HG03060 (cell line): ENCODE data around the gene SKIL.

Experiments used
- ATAC-seq: cut with Tn5 transposase; IDR thresholded peaks from one replicate; pipeline ENCODE4 v1.9.1; 2021; ENCODE audit warnings: low read depth, moderate number of reproducible peaks; ENCODE audit not compliant: unreplicated experiment

Gene SKIL

DNA sequence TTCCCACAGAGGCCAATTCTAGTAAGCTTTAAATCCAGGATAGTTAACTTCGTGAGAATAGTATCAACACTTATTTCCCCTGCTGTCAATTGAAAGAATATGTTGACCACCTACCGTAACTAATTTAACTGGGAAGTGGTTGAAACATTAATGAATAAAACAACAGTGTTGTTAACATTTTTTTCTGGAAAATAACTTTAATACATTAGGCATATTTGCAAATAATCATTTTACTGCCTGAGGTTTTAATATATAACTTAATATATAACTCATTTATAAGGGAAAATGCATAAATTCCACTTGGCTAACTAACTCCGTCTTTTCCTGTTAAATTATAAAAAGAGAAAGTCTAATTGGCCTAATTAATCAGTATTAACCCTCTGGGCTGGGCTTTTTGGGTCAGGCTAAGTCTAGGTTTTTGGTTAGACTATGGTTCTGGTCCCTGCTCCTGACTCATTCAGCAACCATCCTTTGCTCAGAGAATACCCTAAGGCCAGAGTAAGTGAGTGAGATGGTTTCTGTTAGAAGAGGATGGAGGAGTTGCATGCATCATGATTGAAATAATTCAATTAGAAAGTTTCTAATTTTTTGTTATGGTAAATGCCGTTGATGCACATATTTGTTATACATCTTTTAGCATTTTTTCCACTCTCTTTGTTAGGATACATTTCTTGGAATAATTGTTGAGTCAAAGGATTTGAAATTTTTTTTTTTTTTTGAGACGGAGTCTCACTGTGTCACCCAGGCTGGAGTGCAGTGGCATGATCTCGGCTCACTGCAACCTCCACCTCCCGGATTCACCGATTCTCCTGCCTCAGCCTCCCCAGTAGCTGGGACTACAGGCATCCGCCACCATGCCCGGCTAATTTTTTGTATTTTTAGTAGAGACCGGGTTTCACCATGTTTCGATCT, 10.8 kb upstream of the SKIL start:
- ATAC-seq, result no peak

DNA sequence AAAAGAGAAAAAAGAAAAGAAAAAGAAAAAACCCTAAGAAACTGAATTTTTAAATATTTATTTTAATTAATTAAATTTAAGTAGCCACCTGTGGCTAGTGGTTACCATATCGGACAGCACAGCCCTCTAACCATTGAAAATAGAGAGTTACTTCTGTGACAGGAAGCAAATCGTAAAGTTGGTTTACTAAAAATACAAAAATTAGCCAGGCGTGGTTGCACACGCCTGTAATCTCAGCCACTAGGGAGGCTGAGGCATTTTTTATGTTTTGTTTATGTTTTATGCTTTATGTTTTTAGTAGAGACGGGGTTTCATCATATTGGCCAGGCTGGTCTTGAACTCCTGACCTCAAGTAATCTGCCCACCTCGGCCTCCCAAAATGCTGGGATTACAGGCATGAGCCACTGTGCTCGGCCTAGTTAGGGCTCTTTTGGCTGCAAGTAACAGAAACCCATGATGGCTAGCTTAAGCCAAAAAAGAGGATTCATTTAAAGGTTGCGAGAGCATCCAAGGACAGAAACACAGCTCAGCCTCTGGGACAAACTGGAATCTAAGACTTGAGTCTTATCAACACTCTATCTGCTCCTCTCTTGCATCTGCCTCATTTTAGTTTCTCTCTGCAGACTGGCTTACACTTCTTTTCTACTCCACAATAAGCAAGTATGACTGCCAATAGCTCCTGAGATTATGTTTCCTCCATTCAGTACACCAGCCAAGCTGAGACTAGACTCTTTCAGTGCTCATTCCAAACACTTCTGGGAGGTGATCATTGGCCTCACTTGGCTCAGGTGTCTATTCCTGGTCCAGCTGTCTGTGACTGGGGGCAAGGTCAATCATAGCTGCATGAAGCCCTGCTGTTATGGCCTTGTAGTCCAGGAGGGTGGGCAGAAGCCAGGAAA, 6.8 kb upstream of the SKIL start:
- no peak for ATAC-seq

DNA sequence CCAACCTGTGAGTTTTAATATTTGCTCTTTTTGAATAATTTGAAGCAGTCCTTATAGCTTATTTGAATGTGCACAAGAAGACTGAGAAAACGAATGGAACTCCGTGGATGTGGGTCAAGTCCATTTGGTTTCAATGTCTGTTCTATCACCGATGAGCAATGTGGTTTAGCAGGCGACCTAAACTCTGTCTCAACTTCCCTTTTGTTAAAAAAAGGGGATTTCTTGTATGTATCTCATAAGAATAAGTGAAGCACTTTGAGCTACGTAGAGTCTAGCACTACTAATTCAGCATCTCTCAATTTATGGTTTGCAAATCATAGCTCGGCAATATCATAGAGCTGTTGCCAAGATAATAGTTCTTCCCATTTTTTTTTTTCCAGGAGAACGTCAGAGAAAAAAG, 4.6 kb upstream of the SKIL start:
- ATAC-seq, result peak; percentile 32

DNA sequence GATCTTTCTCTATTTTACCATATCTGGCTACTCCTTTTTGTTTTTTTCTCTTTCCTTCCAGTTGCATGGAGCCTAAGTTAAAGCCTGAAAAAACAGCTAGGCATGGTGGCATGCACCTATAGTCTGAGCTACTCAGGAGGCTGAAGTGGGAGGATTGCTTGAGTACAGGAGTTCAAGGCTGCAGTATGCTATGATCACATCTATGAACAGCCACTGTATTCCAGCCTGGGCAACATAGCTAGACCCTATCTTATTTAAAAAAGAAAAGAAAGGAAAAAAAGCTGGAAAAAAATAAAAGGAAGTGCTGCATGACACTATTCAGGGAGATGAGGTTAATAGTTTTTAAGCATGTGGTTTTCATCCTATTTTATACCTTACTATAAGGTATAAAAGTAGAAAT, 4.0 kb upstream of the SKIL start:
- ATAC-seq, result no peak

DNA sequence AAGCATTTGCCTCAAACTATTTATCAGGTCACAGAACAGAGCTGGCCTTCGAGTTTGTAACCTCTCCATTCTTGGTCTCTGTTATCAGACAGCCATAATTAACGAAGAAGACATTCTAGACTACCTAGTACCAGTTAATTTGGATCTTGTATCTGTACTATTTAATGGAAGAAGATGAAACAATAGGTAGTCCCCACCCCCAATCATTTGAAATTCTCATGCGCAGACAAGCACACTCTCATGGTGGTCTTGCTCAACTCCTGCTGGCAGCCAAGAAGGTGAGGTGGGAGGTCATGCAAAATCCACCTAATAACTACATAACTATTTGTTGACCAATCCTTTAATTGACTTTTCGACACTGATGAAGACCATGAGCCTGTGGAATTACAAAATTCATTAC, 2.8 kb upstream of the SKIL start:
- ATAC-seq, result no peak

DNA sequence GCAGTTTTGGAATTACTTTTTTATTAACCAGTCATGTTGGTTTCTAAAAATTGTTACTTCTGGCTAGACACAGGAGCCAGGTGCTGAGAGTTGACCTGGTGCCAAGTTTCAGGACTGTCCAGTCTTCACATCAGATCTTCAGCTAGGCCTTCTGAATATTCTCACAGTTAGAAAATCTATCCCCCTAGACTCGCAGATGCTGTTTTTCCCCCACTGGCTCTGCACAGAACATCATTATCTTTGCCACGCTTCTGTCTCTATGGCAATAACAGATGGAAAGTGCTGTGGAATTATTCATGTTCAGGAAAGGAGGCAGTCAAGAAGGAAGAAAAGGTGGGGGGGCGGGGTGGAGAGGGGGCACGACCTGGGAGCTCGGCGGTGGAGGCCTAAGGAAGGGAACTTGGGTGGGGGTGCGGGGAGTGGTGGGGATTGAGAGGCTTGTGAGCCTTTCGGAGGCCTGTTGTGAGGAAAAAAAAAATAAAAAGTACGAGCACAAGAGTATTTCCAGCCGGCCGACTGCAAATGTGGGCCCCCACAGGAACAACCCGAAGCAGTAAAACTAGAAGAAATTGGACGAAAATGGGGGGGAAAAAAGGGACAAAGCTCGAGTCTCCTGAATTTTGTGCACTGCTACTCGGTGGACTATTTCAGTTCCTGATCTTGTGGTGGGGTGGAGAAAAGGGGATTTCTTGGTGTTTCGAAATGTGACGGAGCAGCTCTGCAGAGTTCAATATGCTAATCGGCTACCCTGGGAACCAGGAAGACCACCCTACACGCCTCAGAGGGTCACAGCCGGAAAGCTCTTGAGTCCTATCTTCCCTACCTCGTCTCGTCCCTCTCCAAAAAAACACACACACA, 1.5 kb upstream of the SKIL start:
- ATAC-seq, result peak; percentile 21

DNA sequence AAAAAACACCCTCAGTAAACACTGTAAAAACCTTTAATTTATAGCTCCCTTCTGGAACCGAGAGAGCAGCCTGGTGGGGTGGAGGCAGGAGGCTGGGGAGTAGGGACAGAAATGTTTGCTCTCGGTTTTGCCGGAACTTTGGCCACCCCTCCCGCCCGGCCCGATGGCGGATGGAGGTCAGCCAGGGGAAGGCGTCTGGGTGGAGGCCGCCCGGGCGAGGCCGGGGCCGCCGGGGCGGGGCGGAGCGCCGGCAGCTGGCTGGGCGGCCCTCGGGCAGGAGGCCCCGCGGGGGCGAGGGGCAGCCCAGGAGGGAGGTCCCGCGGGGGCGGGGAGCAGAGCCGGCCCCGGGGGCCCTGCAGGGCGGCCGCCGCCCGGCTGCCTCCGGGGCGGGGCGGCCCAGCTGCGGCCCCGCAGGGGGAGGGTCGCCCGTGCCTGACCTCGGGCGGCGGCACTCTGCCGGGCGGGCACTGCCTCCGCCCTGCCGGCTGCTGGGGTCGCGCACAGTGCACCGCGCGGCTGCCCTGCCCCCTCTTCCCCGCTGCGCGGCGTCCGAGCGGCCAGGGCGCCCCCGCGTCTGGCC, 829 bp upstream of the SKIL start:
- ATAC-seq, result peak; percentile 12

DNA sequence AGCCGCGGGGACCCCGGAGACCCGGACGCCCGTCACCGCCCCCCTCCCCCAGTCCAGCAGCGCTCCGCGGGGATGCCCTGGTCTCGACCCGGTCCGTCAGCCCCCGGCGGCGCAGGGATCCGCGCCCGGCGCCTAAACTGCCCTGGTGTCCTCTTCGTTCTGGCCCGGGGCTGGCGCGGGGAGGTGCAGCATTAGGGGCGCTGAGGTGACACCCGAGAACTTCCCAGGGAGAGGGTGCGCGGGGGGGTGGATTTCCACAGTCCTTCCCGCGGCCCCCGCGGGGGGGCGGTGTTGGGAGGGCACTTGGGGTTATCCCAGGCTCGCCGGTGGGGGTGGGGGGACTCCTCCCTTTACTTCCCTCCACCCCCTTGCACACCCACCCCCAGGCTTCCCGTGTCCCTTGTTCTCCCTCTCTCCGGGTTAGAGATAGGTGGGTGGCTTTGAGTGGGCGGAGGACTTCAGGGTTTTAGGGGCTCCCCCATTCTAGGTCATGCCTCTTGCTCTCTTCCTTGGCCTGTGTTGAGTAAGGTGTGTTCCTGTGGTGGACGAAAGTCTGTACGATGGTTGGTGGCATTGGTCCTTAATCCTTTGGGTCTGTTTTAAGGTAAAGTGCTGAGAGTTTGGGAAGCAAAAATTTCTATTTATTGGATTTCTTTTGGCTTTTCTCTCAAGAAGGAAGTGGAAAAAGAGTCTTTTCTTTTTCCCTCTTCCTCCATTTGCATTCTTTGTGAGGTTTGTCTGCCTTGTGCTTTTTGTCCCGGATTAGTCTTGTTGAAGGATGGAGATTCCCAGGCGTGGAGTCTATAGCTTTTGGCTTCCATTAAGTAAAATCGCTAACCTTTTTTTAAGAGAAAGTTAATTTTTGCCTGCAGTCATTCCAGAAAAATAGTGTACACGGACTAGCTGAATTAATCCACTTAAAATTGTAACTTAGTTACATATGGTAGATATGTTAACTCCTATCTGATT, 811 bp downstream of the SKIL start:
- no peak for ATAC-seq

DNA sequence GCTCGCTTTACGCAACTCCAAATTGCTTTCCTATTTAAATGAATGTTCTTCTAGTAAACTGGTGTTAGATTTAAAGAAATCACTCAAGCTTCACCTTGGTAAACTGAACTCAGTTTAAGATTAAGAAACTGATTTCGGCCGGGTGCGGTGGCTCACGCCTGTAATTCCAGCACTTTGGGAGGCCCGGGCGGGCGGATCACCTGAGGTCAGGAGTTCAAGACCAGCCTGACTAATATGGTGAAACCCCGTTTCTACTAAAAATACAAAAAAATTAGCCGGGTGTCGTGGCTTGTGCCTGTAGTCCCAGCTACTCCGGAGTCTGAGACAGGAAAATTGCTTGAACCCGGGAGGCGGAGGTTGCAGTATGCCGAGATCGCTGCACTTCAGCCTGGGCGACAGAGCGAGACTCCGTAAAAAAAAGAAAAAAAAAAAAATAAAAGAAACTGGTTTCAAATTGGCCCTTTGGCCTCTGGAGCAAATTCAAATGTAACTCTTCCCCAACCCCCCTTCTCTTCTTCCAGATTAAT, 1.7 kb downstream of the SKIL start:
- no peak for ATAC-seq

DNA sequence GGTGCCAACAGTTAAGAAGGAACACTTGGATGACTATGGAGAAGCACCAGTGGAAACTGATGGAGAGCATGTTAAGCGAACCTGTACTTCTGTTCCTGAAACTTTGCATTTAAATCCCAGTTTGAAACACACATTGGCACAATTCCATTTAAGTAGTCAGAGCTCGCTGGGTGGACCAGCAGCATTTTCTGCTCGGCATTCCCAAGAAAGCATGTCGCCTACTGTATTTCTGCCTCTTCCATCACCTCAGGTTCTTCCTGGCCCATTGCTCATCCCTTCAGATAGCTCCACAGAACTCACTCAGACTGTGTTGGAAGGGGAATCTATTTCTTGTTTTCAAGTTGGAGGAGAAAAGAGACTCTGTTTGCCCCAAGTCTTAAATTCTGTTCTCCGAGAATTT, 3.0 kb downstream of the SKIL start:
- ATAC-seq, result no peak

DNA sequence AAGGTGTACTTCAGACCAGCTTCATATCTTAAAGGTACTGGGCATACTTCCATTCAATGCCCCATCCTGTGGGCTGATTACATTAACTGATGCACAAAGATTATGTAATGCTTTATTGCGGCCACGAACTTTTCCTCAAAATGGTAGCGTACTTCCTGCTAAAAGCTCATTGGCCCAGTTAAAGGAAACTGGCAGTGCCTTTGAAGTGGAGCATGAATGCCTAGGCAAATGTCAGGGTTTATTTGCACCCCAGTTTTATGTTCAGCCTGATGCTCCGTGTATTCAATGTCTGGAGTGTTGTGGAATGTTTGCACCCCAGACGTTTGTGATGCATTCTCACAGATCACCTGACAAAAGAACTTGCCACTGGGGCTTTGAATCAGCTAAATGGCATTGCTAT, 3.4 kb downstream of the SKIL start:
- ATAC-seq, result no peak

DNA sequence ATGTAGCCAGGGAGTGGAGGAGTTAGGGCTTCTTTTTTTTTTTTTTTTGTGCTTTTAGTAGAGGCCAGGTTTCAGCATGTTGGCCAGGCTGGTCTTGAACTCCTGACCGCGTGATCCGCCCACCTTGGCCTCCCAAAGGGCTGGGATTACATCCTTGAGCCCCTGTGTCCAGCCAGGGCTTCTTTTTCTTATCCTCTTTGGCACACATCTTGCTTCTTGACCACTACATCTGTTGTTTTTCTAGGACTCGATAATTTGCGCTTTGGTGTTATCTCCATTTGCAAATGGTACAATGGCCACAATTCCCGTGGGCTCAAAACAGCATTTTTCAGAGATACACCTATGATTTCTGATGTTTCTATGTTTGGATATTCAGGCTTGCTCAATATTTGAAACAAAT, 4.2 kb downstream of the SKIL start:
- no peak for ATAC-seq

DNA sequence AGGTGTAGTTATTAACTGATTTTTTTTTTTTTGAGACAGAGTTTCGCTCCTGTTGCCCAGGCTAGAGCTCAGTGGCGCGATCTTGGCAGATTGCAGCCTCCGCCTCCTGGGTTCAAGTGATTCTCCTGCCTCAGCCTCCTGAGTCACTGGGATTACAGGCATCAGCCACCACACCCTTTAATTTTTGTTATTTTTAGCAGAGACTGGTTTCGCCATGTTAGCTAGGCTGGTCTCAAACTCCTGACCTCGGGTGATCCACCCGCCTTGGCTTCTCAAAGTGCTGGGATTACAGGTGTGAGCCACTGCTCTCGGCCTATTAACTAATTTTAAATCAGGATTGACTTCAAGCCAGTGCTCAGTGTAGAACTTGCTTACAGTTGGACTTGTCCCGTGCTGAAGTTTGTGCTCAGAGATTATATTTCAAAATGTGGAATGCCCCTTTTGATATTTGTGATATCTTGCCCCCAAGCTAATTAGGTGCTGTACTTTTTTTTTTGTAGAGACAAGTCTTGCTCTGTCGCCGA, 6.0 kb downstream of the SKIL start:
- ATAC-seq, result no peak

DNA sequence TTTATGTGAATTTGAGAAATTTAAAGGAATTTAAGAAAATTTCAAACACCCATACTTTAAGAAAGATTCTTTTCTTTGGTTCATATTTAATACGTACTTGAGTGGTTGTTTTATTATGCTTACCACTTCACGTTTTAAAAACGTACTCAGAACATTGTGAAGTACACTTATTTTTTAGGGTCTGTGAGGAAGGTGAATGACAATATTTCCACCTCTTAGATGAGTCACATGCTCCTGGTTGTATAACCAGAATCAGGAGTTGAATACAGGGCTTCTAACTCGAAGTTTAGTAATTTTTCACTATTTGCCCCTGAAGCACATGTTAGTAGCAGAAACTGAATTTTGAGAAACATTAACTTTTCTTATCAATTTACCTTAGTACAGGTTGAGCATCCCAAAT, 7.5 kb downstream of the SKIL start:
- no peak for ATAC-seq

DNA sequence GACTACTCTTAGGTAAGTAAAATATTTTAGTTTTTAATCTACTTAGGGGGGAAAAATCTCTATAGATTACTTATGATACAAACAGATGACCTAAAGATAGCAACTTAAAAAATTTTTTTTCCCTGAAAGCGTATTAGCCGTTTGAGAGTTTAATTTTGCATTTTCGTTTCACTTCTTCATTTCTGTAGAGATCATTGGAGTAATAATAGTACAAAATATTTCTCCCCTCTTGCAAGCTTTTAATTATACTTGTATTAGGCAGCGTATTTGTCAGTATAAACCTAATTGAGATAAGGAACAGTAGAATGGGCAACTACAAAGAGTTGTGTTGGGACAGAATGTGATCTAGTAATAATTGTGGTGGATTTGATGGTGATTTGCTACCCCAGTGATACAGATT, 10.3 kb downstream of the SKIL start:
- no peak for ATAC-seq

DNA sequence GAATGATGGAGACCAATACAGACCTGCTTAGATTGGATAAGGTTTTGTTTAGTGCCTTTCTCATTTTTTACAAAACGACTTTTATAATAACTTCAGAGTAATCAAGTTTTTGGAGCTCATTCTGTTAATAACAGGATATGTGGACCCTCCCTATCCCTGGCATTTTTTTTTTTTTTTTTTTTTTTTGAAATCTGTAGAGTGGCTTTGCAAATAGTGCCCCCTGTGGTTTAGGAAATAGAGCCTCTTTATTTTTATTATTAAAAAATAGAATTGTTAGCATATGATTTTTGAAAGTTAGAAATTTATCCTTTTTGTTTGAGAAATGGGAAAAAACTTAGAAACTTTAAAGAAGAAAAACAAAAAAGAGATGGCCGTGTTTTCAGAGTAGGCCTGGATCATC, 11.4 kb downstream of the SKIL start:
- ATAC-seq, result no peak

DNA sequence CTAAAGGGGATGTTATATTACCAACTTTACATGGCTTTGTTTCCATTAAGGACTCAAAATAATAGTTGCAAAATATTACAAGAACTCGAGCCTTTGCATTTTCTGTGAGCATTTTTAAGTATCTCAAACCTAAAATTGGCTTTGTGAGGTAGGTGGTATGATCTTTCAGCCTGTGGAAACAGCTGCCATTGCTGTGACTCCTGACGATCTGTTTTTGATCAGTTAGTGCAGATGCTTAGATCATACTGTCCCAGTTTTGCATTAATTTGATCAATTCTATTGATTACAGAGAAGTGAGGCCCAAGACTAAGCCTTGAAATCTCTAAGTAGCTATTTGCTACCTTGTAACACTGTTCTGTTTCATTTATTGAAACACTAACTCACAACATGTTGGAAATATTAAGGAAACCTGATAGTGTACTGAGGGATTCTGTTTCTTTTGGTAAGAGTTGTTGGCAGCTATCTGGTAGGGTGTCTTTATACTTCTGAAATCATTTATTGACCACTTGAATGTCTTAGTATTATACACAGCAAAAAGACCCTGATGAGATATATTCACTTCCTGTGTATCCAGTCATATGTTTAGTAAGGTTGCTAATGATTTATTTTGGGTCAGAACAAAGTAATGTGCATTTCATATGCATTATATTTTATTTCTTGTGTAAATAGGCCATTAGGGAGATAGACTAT, 14.8 kb downstream of the SKIL start:
- ATAC-seq, result no peak

DNA sequence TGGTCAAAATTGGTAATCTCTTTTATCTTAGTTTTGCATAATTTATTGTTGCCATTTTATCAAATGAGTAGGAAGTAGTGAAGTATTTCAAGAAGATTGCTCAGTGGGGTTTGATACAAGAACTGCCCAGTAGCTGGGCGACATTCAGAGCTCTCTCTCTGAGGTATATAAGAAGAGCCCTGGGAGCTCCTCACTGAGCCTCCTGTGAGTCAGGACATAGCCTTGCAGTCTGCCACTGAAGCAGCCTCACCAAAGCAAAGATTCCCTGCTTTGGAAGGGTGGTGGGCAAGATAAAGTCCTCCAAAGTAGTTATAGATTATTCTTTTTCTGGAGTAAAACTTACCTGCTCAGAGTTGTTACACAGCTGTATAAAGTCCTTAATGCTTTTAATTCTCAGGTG, 26.1 kb downstream of the SKIL start:
- no peak for ATAC-seq
